K562 (cell line): Measurements from ENCODE around the gene MVB12B. TPM values are rescaled to one million over a fixed set of nuclear protein-coding genes. Genes with fewer than 3 reads are reported as not detected.

ENCODE experiments used
- ATAC-seq: fragments of 200-7000 bp; cut with Tn5 transposase; 3 replicates; pipeline ENCODE4 v1.9.1; 2020; ENCODE audit warnings: moderate library complexity
- BruUV-seq: library from RNA; stranded (reverse); fragments of 400-500 nt; replicated peaks from 2 replicates; lab custom pipeline; 2021; lab: Mats Ljungman, UMichigan
- CTCF ChIA-PET: fragments of 300-600 bp; formaldehyde crosslinking; extraction: SDS; loops from one replicate; lab custom pipeline; 2021; ENCODE audit warnings: low intra/inter-chr PET ratio; lab: Yijun Ruan, JAX
- POLR2A ChIA-PET: fragments of 300-600, 350-650 bp; sonication (Branson Sonifier 250); formaldehyde crosslinking; extraction: SDS; loops from one replicate; lab custom pipeline; 2021; ENCODE audit warnings: antibody characterized with exemption, inconsistent platforms; lab: Yijun Ruan, JAX
- DNase-seq, 4 experiments: peaks; one replicate each; pipeline versions ENCODE4 v3.0.0 to v3.0.0-alpha.2; 2011 to 2018; ENCODE audit warnings: low spot score in 3 of 4, mixed read lengths in 3 of 4; ENCODE audit errors: extremely low read depth in 1 of 4
- FAIRE-seq: peaks from 2 replicates; lab custom pipeline; 2011; peaks lifted over from hg19 to GRCh38; lab: Jason Lieb, UNC
- H2AFZ ChIP-seq: 2 replicates; pipeline ENCODE4 v1.6.0; 2011; ENCODE audit warnings: low read depth, low read length, control low read depth, inconsistent platforms
- H3K27ac ChIP-seq: fragments of 200-600 bp; 3 replicates; pipeline ENCODE4 v1.8.0; 2011; ENCODE audit warnings: low read depth, mild to moderate bottlenecking, control low read depth, inconsistent platforms, low read length, moderate library complexity, mixed read lengths; ENCODE audit errors: extremely low read depth
- H3K27me3 ChIP-seq, 2 experiments: fragments of 300-600 bp in 1 of 2; 2 replicates in 1 of 2; 3 replicates in 1 of 2; pipeline versions ENCODE4 v1.6.0 to v1.8.0; 2011; ENCODE audit warnings: inconsistent platforms in 2 of 2, low read length in 2 of 2, mild to moderate bottlenecking in 1 of 2, mixed read lengths in 1 of 2, moderate library complexity in 1 of 2; ENCODE audit not compliant: control insufficient read depth in 2 of 2, insufficient read depth in 2 of 2
- H3K36me3 ChIP-seq: fragments of 300-600 bp; 3 replicates; pipeline ENCODE4 v1.8.0; 2011; ENCODE audit warnings: mild to moderate bottlenecking, low read length, inconsistent platforms; ENCODE audit not compliant: control insufficient read depth, insufficient read depth
- H3K4me1 ChIP-seq, 2 experiments: fragments of 200-600 bp in 1 of 2; replicated peaks in 1 of 2; 2 replicates in 1 of 2; 3 replicates in 1 of 2; pipeline versions ENCODE4 v1.5.1 to v1.8.0; 2011; ENCODE audit warnings: inconsistent platforms in 2 of 2, low read length in 2 of 2, mild to moderate bottlenecking in 1 of 2, mixed read lengths in 1 of 2, moderate library complexity in 1 of 2; ENCODE audit not compliant: control insufficient read depth in 2 of 2, insufficient read depth in 2 of 2
- H3K4me2 ChIP-seq: 2 replicates; pipeline ENCODE4 v1.6.1; 2011; ENCODE audit warnings: low read length, control low read depth, inconsistent platforms, mixed read lengths; ENCODE audit not compliant: insufficient read depth
- H3K4me3 ChIP-seq: fragments of 200-600 bp; sonication (generic), shearing (Covaris generic); 2 replicates; pipeline ENCODE4 v1.5.1; 2016; ENCODE audit warnings: control low read depth, inconsistent platforms
- H3K79me2 ChIP-seq: fragments of 200-600 bp; 3 replicates; pipeline ENCODE4 v1.8.0; 2011; ENCODE audit warnings: low read length, inconsistent platforms; ENCODE audit not compliant: control insufficient read depth, insufficient read depth
- H3K9ac ChIP-seq, 2 experiments: 2 replicates each; pipeline versions ENCODE4 v1.6.0 to v1.6.1; 2011; ENCODE audit warnings: low read depth in 2 of 2, low read length in 2 of 2, control low read depth in 1 of 2, inconsistent platforms in 1 of 2, mild to moderate bottlenecking in 1 of 2, mixed read lengths in 1 of 2; ENCODE audit not compliant: insufficient read depth in 1 of 2
- H3K9me1 ChIP-seq: one replicate; pipeline ENCODE4 v1.6.0; 2011; ENCODE audit warnings: inconsistent platforms, mild to moderate bottlenecking, low read length, moderate library complexity; ENCODE audit not compliant: control insufficient read depth, insufficient read depth
- H3K9me3 ChIP-seq: replicated peaks from 2 replicates; pipeline ENCODE4 v1.5.1; 2011; ENCODE audit warnings: low read depth, low read length, inconsistent platforms; ENCODE audit not compliant: control insufficient read depth, insufficient read depth
- H4K20me1 ChIP-seq: replicated peaks from 2 replicates; pipeline ENCODE4 v1.6.1; 2011; ENCODE audit warnings: low read length, inconsistent platforms, mixed read lengths; ENCODE audit not compliant: control insufficient read depth, insufficient read depth
- BRCA1 ChIP-seq, 2 experiments: fragments of 450-650 bp in 1 of 2; sonication (generic) in 1 of 2; formaldehyde crosslinking in 1 of 2; IDR thresholded peaks; 2 replicates each; pipeline versions ENCODE4 v1.5.0 to v1.6.1; 2017 to 2020; ENCODE audit warnings: mild to moderate bottlenecking in 1 of 2, missing genetic modification reagents in 1 of 2
- KLF10 ChIP-seq: fragments of 250-450 bp; sonication (Bioruptor Pico); IDR thresholded peaks from 2 replicates; pipeline ENCODE4 v1.6.1; 2021; ENCODE audit warnings: matching md5 sums
- MTF1 ChIP-seq: fragments of 250-450 bp; sonication (Bioruptor Pico); IDR thresholded peaks from 2 replicates; pipeline ENCODE4 v1.9.0; 2021; ENCODE audit warnings: moderate library complexity, mild to moderate bottlenecking, inconsistent platforms, borderline replicate concordance
- NCOA2 ChIP-seq, 2 experiments: fragments of 450-650 bp; IDR thresholded peaks; 2 replicates each; pipeline ENCODE4 v1.6.1; 2018; ENCODE audit warnings: mild to moderate bottlenecking in 2 of 2, moderate library complexity in 1 of 2; ENCODE audit not compliant: partially characterized antibody in 2 of 2
- NUFIP1 ChIP-seq: fragments of 450-650 bp; IDR thresholded peaks from 2 replicates; pipeline ENCODE4 v1.6.1; 2018; ENCODE audit not compliant: partially characterized antibody
- PHF21A ChIP-seq: fragments of 450-650 bp; IDR thresholded peaks from 2 replicates; pipeline ENCODE4 v1.6.1; 2017; ENCODE audit warnings: low read depth, borderline replicate concordance
- POLR2H ChIP-seq: IDR thresholded peaks from 2 replicates; pipeline ENCODE4 v1.6.1; 2016; ENCODE audit warnings: missing genetic modification characterization, low read depth, mild to moderate bottlenecking, control low read depth, missing compliant biosample characterization, moderate library complexity
- SMAD1 ChIP-seq: fragments of 150-350 bp; IDR thresholded peaks from 2 replicates; pipeline ENCODE4 v1.6.1; 2014; ENCODE audit warnings: low read length, low read depth; ENCODE audit not compliant: partially characterized antibody
- SMAD2 ChIP-seq: fragments of 150-350 bp; IDR thresholded peaks from 2 replicates; pipeline ENCODE4 v1.6.1; 2014; ENCODE audit warnings: low read depth, mild to moderate bottlenecking, low read length
- SNRNP70 ChIP-seq: fragments of 200-400 bp; formaldehyde crosslinking; optimal IDR thresholded peaks from 2 replicates; pipeline ENCODE3; 2017; ENCODE audit warnings: low read depth, low read length
- SUPT5H ChIP-seq: fragments of 450-650 bp; IDR thresholded peaks from 2 replicates; pipeline ENCODE4 v1.6.1; 2016
- ZNF263 ChIP-seq: sonication (generic); formaldehyde crosslinking; IDR thresholded peaks from 2 replicates; pipeline ENCODE4 v1.8.0; 2022; ENCODE audit warnings: mild to moderate bottlenecking, missing genetic modification reagents, borderline replicate concordance
- ZNF785 ChIP-seq: fragments of 250-450 bp; sonication (Bioruptor Pico); IDR thresholded peaks from 2 replicates; pipeline ENCODE4 v1.4.0; 2020; ENCODE audit warnings: mild to moderate bottlenecking
- WGBS: fragments of 100-300 bp; shearing (Covaris generic); methylation state at CpG from one replicate; pipeline ENCODE4 v1.1.6; 2016; ENCODE audit warnings: low coverage, mixed read lengths; ENCODE audit not compliant: insufficient coverage; ENCODE audit errors: missing lambda C conversion rate; 5-methylcytosine and 5-hydroxymethylcytosine counted together
- in situ Hi-C: fragments of 300-500 bp; cut with MboI; formaldehyde crosslinking; loops from 4 replicates; pipeline ENCODE4 v1.15.0; 2018; ENCODE audit warnings: inconsistent platforms, mixed read lengths
- intact Hi-C: fragments of 100-400 bp; cut with micrococcal nuclease; formaldehyde crosslinking; loops from 2 replicates; pipeline ENCODE4 v1.14.2; 2022
- polyA plus RNA-seq, 8 experiments: library from polyadenylated mRNA; depleted of rRNA in 4 of 8; stranded (reverse) in 5 of 8; unstranded in 3 of 8; fragments of >200 nt; fragmentation: Nextera tagmentation in 2 of 8; fragmentation: Illumina TruSeq in 1 of 8; extraction: Ambion mirVana in 2 of 8; extraction: Trizol in 1 of 8; gene quantifications; 2 replicates each; pipeline versions ENCODE4 v1.2.1 to v1.2.3, GENCODE V29; 2011 to 2014; ENCODE audit warnings: inconsistent platforms in 1 of 8, missing spikeins in 1 of 8
- total RNA-seq, 7 experiments: library from RNA; depleted of rRNA in 6 of 7; stranded (reverse); fragments of >200 nt in 6 of 7; fragmentation: Illumina TruSeq in 2 of 7; extraction: Trizol in 2 of 7; gene quantifications; 2 replicates each; pipeline versions ENCODE4 v1.2.1 to v1.2.3, GENCODE V29; 2011 to 2021; ENCODE audit warnings: low replicate concordance in 1 of 7
- TF ChIP-seq, protein P1 (sequence below): sonication (generic); formaldehyde crosslinking; IDR thresholded peaks from 2 replicates; pipeline ENCODE4 v1.8.1; 2023; ENCODE audit warnings: mild to moderate bottlenecking, missing genetic modification reagents

The MVB12B gene
- total and polyA plus RNA-seq, 9 of the 15 experiments (the other 6 are each of a cell fraction or from before 2014, with no cell fraction given), result not detected

DNA sequence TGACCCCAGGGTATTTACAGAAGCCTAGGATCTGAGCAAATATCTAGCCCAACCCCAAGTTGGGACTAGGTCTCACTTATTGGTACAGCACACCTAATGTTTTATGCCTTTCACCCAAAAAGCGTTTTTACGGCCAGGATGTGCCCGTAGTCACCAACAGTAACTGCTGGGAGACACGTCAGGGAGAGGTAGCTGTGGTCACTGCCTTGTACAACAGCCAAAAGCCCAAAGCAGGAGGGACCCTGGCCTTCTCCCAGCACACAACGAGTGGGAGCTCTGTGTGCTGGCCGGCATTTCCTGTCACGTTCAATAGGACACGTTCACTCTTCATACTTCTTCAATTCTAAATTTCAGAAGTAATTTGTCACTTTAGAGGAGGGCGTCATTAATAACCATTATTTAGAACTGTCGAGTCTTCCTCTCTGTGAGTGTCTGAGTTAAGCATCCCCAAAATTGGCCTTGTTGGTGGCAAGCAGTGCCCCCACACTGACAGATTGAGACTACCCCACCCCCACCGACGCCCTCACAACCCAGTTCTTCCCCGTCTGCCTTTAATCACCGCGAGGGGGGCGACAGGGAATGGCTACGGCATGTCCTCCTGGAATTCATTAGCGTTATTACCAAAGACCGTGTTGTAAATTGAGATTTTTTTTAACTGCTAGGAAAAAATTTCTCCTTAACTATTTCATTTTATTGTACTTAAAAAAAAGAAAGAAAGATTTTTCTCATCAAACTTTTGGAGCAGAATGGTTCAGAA, 80.7 kb downstream of the MVB12B start:
- intact Hi-C loops (no loop called here), in situ Hi-C loops (no loop called here)
- Histone ChIP-seq H3K4me3 (no peak overlapping the region), H4K20me1 (no peaks in the 10 kb centered on the region), H3K4me2 (no peak overlapping the region), H3K36me3 (no peaks in the 10 kb centered on the region), H3K79me2 (no peaks in the 10 kb centered on the region), H3K27me3 (peaks cover 40 to 53% of the 10 kb centered on the region in 2 experiments), H3K9me1 (no peaks in the 10 kb centered on the region), H3K9ac (no peak overlapping the region), H3K4me1 (no peaks in the 10 kb centered on the region), H3K9me3 (no peaks in the 10 kb centered on the region), H2AFZ (no peak overlapping the region), H3K27ac (no peak overlapping the region)
- no TSS peak for BruUV-seq
- POLR2A ChIA-PET, result interaction anchor here (0.8 kb wide), 1 partner anchor 12 kb away, joined by 4 read pairs; no protein-coding TSS in a partner anchor
- CTCF ChIA-PET, result no interaction called here
- whole genome bisulfite sequencing, result 2% methylated on average over 19 of the region's 19 CpGs
- FAIRE-seq (no peak), ATAC-seq (no peak), DNase-seq (no peak)
- TF ChIP-seq SMAD2 (no peak), SNRNP70 (no peak), BRCA1 (IDR thresholded peaks at IDR 0.05) (no peak), BRCA1 (CRISPR knock-in tag; IDR thresholded peaks at IDR 0.05) (no peak), SMAD1 (no peak), NUFIP1 (no peak), ZNF263 (no peak), ZNF785 (CRISPR knock-in tag) (no peak), SUPT5H (no peak), POLR2H (tag) (no peak), PHF21A (no peak), KLF10 (CRISPR knock-in tag) (no peak), NCOA2 (IDR thresholded peaks at IDR 0.05; ENCODE audit: partially characterized antibody in 2 of 2) (no peak), MTF1 (CRISPR knock-in tag) (no peak)
- TF ChIP-seq, protein P1, sequence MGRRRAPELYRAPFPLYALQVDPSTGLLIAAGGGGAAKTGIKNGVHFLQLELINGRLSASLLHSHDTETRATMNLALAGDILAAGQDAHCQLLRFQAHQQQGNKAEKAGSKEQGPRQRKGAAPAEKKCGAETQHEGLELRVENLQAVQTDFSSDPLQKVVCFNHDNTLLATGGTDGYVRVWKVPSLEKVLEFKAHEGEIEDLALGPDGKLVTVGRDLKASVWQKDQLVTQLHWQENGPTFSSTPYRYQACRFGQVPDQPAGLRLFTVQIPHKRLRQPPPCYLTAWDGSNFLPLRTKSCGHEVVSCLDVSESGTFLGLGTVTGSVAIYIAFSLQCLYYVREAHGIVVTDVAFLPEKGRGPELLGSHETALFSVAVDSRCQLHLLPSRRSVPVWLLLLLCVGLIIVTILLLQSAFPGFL (CRISPR knock-in tag), result no peak
